B cell (primary cell): Measurements from ENCODE around the gene MAN2A1. TPM values are rescaled to one million over a fixed set of nuclear protein-coding genes. Genes with fewer than 3 reads are reported as not detected.

Source experiments
- ATAC-seq: fragments of 200-7000 bp; cut with Tn5 transposase; one replicate; pipeline ENCODE4 v1.10.0; 2021; ENCODE audit warnings: low read depth, mild to moderate bottlenecking, moderate number of reproducible peaks, moderate library complexity
- CTCF ChIA-PET: fragments of 350-600 bp; sonication (Branson Sonifier 250); formaldehyde crosslinking; loops from one replicate; lab custom pipeline; 2021; ENCODE audit warnings: antibody characterized with exemption, inconsistent platforms; lab: Charles Lee
- POLR2A ChIA-PET: fragments of 350-600 bp; sonication (Branson Sonifier 250); formaldehyde crosslinking; loops from one replicate; lab custom pipeline; 2021; ENCODE audit warnings: antibody characterized with exemption; lab: Charles Lee
- DNase-seq: peaks from one replicate; pipeline ENCODE4 v3.0.0; 2013
- H2AFZ ChIP-seq: 2 replicates; pipeline ENCODE4 v1.6.1; 2012; ENCODE audit warnings: mild to moderate bottlenecking, low read depth, low read length; ENCODE audit not compliant: insufficient read depth, poor library complexity, severe bottlenecking
- H3K27ac ChIP-seq, 2 donors: 1 replicate in 1 of 2; 2 replicates in 1 of 2; pipeline ENCODE4 v1.5.1; 2012 to 2013; ENCODE audit warnings: low read length in 2 of 2, mild to moderate bottlenecking in 2 of 2, moderate library complexity in 1 of 2
- H3K27me3 ChIP-seq, 4 experiments: fragments of 200-600 bp in 1 of 4; sonication (generic) in 1 of 4; replicated peaks in 1 of 4; 1 replicate in 2 of 4; 2 replicates in 2 of 4; pipeline versions ENCODE4 v1.6.1 to v1.7.0; 2013 to 2016; ENCODE audit warnings: low read length in 3 of 4, mild to moderate bottlenecking in 2 of 4, mixed read lengths in 1 of 4, moderate library complexity in 1 of 4; ENCODE audit not compliant: insufficient read depth in 4 of 4, control insufficient read depth in 3 of 4; ENCODE audit errors: control extremely low read depth in 1 of 4
- H3K36me3 ChIP-seq, 2 experiments: replicated peaks in 1 of 2; 1 replicate in 1 of 2; 2 replicates in 1 of 2; pipeline versions ENCODE4 v1.6.1 to v1.7.1; 2013; ENCODE audit warnings: low read length in 1 of 2; ENCODE audit not compliant: insufficient read depth in 2 of 2, control insufficient read depth in 1 of 2; ENCODE audit errors: control extremely low read depth in 1 of 2, extremely low read depth in 1 of 2
- H3K4me1 ChIP-seq, 2 donors: fragments of 200-600 bp in 1 of 2; sonication (generic) in 1 of 2; 1 replicate in 1 of 2; 2 replicates in 1 of 2; pipeline versions ENCODE4 v1.5.1 to v1.6.1; 2013 to 2017; ENCODE audit warnings: low read length in 2 of 2; ENCODE audit not compliant: control insufficient read depth in 2 of 2, insufficient read depth in 2 of 2
- H3K4me2 ChIP-seq: replicated peaks from 2 replicates; pipeline ENCODE3; 2012; ENCODE audit warnings: mild to moderate bottlenecking, low read depth, low read length; ENCODE audit not compliant: poor library complexity, severe bottlenecking
- H3K4me3 ChIP-seq, 5 experiments: fragments of 200-600 bp in 1 of 5; sonication (generic) in 1 of 5; 1 replicate in 3 of 5; 2 replicates in 2 of 5; pipeline versions ENCODE4 v1.5.1 to v1.7.0; 2011 to 2016; ENCODE audit warnings: low read length in 4 of 5, mild to moderate bottlenecking in 4 of 5, low read depth in 2 of 5, control low read depth in 1 of 5, moderate library complexity in 1 of 5; ENCODE audit not compliant: insufficient read depth in 1 of 5; ENCODE audit errors: control extremely low read depth in 1 of 5, extremely low read depth in 1 of 5
- H3K79me2 ChIP-seq: fragments of 200-600 bp; sonication (generic); one replicate; pipeline ENCODE4 v1.6.0; 2016; ENCODE audit warnings: low read length; ENCODE audit not compliant: control insufficient read depth, insufficient read depth
- H3K9ac ChIP-seq: fragments of 200-600 bp; sonication (generic); 2 replicates; pipeline ENCODE4 v1.6.1; 2017; ENCODE audit warnings: mild to moderate bottlenecking, low read length, moderate library complexity
- H3K9me3 ChIP-seq, 3 donors: one replicate each; pipeline versions ENCODE4 v1.6.1 to v1.7.1; 2013; ENCODE audit warnings: low read length in 2 of 3; ENCODE audit not compliant: control insufficient read depth in 2 of 3, insufficient read depth in 1 of 3; ENCODE audit errors: control extremely low read depth in 1 of 3
- H4K20me1 ChIP-seq: 2 replicates; pipeline ENCODE4 v1.6.0; 2012; ENCODE audit warnings: mild to moderate bottlenecking, low read length; ENCODE audit not compliant: insufficient read depth, control insufficient read depth, poor library complexity, severe bottlenecking
- H3K27ac Mint-ChIP-seq: one replicate; pipeline ENCODE4 v1.8.0; 2021; ENCODE audit warnings: mixed read lengths
- H3K27me3 Mint-ChIP-seq: one replicate; pipeline ENCODE4 v1.8.0; 2021; ENCODE audit warnings: mixed read lengths
- H3K4me1 Mint-ChIP-seq: one replicate; pipeline ENCODE4 v1.8.0; 2021; ENCODE audit warnings: mixed read lengths
- H3K4me3 Mint-ChIP-seq: one replicate; pipeline ENCODE4 v1.8.0; 2021; ENCODE audit warnings: mixed read lengths
- H3K9me3 Mint-ChIP-seq: one replicate; pipeline ENCODE4 v1.8.0; 2022; ENCODE audit warnings: mixed read lengths; ENCODE audit not compliant: insufficient read depth
- EZH2 ChIP-seq: IDR thresholded peaks from 2 replicates; pipeline ENCODE4 v1.6.1; 2012; ENCODE audit warnings: borderline replicate concordance, low read depth, mild to moderate bottlenecking, moderate library complexity, low read length; ENCODE audit not compliant: insufficient read depth, poor library complexity, severe bottlenecking
- WGBS: methylation state at CpG from one replicate; pipeline ENCODE4 v1.1.5; 2013; ENCODE audit warnings: missing lambda C conversion rate; ENCODE audit not compliant: insufficient coverage; 5-methylcytosine and 5-hydroxymethylcytosine counted together
- intact Hi-C: fragments of 100-400 bp; cut with micrococcal nuclease; formaldehyde crosslinking; loops from one replicate; pipeline ENCODE4 v1.10.0; 2022
- polyA plus RNA-seq: library from polyadenylated mRNA; depleted of rRNA; stranded (reverse); fragments of >200 nt; gene quantifications from 2 replicates; pipeline ENCODE4 v1.2.3, GENCODE V29; 2012
- total RNA-seq, 2 donors: library from RNA; stranded (reverse); fragments of 120-200 nt in 1 of 2; gene quantifications; 1 replicate in 1 of 2; 2 replicates in 1 of 2; pipeline versions ENCODE4 v1.2.3 to v1.2.4, GENCODE V29; 2013 to 2022
- TF ChIP-seq, protein P1 (sequence below): fragments of 200-600 bp; IDR thresholded peaks from one replicate; pipeline ENCODE4 v1.8.0; 2022; ENCODE audit warnings: antibody characterized with exemption, mild to moderate bottlenecking

The MAN2A1 gene
- total and polyA plus RNA-seq, 2 donors (not counting 1 experiment from before 2014, with no cell fraction given) = 12.7 to 55.0 TPM

DNA sequence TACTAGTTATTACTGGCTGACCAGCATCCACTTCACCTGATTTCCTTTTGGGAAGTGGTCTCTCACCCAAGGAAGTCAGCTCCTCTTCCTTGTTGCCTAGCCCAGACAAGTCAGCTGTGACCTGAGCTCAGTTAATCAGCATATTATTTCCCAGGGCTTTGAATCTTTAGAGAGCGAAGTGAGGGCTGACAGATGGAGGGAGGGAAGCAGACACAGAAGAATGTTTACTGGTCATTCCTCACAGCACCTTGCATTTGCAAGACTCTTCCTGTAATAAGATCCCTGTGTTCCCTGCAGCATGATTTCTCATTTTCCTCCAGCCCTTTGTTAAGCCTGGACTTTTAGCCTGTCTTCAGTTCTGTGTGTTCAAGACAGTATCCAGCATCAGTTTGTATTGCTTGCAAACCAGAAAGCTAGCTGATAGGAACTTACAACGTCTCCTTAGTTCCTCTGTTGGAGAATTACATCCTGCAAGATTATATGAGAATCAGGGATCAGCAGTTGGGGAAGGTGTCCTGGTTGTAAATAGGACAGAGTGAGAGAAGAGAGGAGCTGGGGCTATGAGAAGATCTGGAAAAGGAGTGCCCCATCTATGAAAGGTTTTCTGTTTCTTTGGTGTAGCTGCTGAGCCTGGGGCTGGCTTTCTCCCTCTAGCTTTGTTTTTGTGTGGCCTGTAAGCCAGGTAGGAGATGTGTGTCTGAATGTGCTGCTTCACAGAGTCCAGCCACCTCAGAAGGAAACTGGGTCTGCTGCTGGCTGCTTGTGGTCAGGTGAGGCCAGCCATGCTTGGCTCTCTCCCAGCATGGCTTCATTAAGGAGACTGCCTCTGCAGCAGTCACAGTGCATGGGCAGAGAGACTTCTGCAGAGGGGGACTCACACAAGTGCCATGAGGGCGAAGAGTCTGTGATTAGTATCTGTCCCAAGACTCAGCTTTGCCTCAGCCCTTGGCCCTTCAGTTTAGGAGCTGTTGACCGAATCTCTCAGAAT lies 50.3 kb downstream of the MAN2A1 start:
- H3K9ac ChIP-seq = no peak overlapping the region
- ChIA-PET POLR2A (interaction anchor here (0.6 kb wide), 1 partner anchor 760 kb away, joined by 6 read pairs; no protein-coding TSS in a partner anchor), CTCF (interaction anchor here (0.7 to 1.0 kb wide), 2 partner anchors 15 to 161 kb away, joined by 3 to 4 read pairs; no protein-coding TSS in a partner anchor)
- peaks cover 11 to 13% of the 10 kb centered on the region in 2 donors for H3K4me1 ChIP-seq
- TF ChIP-seq EZH2 = no peak
- TF ChIP-seq, protein P1, sequence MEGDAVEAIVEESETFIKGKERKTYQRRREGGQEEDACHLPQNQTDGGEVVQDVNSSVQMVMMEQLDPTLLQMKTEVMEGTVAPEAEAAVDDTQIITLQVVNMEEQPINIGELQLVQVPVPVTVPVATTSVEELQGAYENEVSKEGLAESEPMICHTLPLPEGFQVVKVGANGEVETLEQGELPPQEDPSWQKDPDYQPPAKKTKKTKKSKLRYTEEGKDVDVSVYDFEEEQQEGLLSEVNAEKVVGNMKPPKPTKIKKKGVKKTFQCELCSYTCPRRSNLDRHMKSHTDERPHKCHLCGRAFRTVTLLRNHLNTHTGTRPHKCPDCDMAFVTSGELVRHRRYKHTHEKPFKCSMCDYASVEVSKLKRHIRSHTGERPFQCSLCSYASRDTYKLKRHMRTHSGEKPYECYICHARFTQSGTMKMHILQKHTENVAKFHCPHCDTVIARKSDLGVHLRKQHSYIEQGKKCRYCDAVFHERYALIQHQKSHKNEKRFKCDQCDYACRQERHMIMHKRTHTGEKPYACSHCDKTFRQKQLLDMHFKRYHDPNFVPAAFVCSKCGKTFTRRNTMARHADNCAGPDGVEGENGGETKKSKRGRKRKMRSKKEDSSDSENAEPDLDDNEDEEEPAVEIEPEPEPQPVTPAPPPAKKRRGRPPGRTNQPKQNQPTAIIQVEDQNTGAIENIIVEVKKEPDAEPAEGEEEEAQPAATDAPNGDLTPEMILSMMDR = no peak
- H3K79me2 ChIP-seq = peaks cover 52% of the 10 kb centered on the region
- intact Hi-C loops = no loop called here
- no peak overlapping the region for H2AFZ ChIP-seq
- ATAC-seq (no peak), DNase-seq (no peak)
- Mint-ChIP-seq H3K4me1 (peaks cover 48% of the 10 kb centered on the region), H3K9me3 (no peaks in the 10 kb centered on the region), H3K27me3 (no peaks in the 10 kb centered on the region), H3K4me3 (no peak overlapping the region), H3K27ac (no peak overlapping the region)
- 23% methylated on average over 2 of the region's 4 CpGs for WGBS
- peaks cover 0 to 16% of the 10 kb centered on the region in 2 experiments for H3K36me3 ChIP-seq
- no peak overlapping the region for H3K27ac ChIP-seq
- no peaks in the 10 kb centered on the region for H3K27me3 ChIP-seq
- peak overlapping the region; percentile 0 for H3K4me2 ChIP-seq
- no peaks in the 10 kb centered on the region for H3K9me3 ChIP-seq
- H4K20me1 ChIP-seq = no peaks in the 10 kb centered on the region
- H3K4me3 ChIP-seq = no peak overlapping the region
